K562 (cell line): Measurements from ENCODE around the gene PODN. TPM values are rescaled to one million over a fixed set of nuclear protein-coding genes. Genes with fewer than 3 reads are reported as not detected.

ENCODE experiments used
- ATAC-seq: fragments of 200-7000 bp; cut with Tn5 transposase; 3 replicates; pipeline ENCODE4 v1.9.1; 2020; ENCODE audit warnings: moderate library complexity
- BruUV-seq: library from RNA; stranded (reverse); fragments of 400-500 nt; replicated peaks from 2 replicates; lab custom pipeline; 2021; lab: Mats Ljungman, UMichigan
- CTCF ChIA-PET: fragments of 300-600 bp; formaldehyde crosslinking; extraction: SDS; loops from one replicate; lab custom pipeline; 2021; ENCODE audit warnings: low intra/inter-chr PET ratio; lab: Yijun Ruan, JAX
- POLR2A ChIA-PET: fragments of 300-600, 350-650 bp; sonication (Branson Sonifier 250); formaldehyde crosslinking; extraction: SDS; loops from one replicate; lab custom pipeline; 2021; ENCODE audit warnings: antibody characterized with exemption, inconsistent platforms; lab: Yijun Ruan, JAX
- DNase-seq, 4 experiments: peaks; one replicate each; pipeline versions ENCODE4 v3.0.0 to v3.0.0-alpha.2; 2011 to 2018; ENCODE audit warnings: low spot score in 3 of 4, mixed read lengths in 3 of 4; ENCODE audit errors: extremely low read depth in 1 of 4
- FAIRE-seq: peaks from 2 replicates; lab custom pipeline; 2011; peaks lifted over from hg19 to GRCh38; lab: Jason Lieb, UNC
- H2AFZ ChIP-seq: 2 replicates; pipeline ENCODE4 v1.6.0; 2011; ENCODE audit warnings: low read depth, low read length, control low read depth, inconsistent platforms
- H3K27ac ChIP-seq: fragments of 200-600 bp; 3 replicates; pipeline ENCODE4 v1.8.0; 2011; ENCODE audit warnings: low read depth, mild to moderate bottlenecking, control low read depth, inconsistent platforms, low read length, moderate library complexity, mixed read lengths; ENCODE audit errors: extremely low read depth
- H3K27me3 ChIP-seq, 2 experiments: fragments of 300-600 bp in 1 of 2; 2 replicates in 1 of 2; 3 replicates in 1 of 2; pipeline versions ENCODE4 v1.6.0 to v1.8.0; 2011; ENCODE audit warnings: inconsistent platforms in 2 of 2, low read length in 2 of 2, mild to moderate bottlenecking in 1 of 2, mixed read lengths in 1 of 2, moderate library complexity in 1 of 2; ENCODE audit not compliant: control insufficient read depth in 2 of 2, insufficient read depth in 2 of 2
- H3K36me3 ChIP-seq: fragments of 300-600 bp; 3 replicates; pipeline ENCODE4 v1.8.0; 2011; ENCODE audit warnings: mild to moderate bottlenecking, low read length, inconsistent platforms; ENCODE audit not compliant: control insufficient read depth, insufficient read depth
- H3K4me1 ChIP-seq, 2 experiments: fragments of 200-600 bp in 1 of 2; replicated peaks in 1 of 2; 2 replicates in 1 of 2; 3 replicates in 1 of 2; pipeline versions ENCODE4 v1.5.1 to v1.8.0; 2011; ENCODE audit warnings: inconsistent platforms in 2 of 2, low read length in 2 of 2, mild to moderate bottlenecking in 1 of 2, mixed read lengths in 1 of 2, moderate library complexity in 1 of 2; ENCODE audit not compliant: control insufficient read depth in 2 of 2, insufficient read depth in 2 of 2
- H3K4me2 ChIP-seq: 2 replicates; pipeline ENCODE4 v1.6.1; 2011; ENCODE audit warnings: low read length, control low read depth, inconsistent platforms, mixed read lengths; ENCODE audit not compliant: insufficient read depth
- H3K4me3 ChIP-seq: fragments of 200-600 bp; sonication (generic), shearing (Covaris generic); 2 replicates; pipeline ENCODE4 v1.5.1; 2016; ENCODE audit warnings: control low read depth, inconsistent platforms
- H3K79me2 ChIP-seq: fragments of 200-600 bp; 3 replicates; pipeline ENCODE4 v1.8.0; 2011; ENCODE audit warnings: low read length, inconsistent platforms; ENCODE audit not compliant: control insufficient read depth, insufficient read depth
- H3K9ac ChIP-seq, 2 experiments: 2 replicates each; pipeline versions ENCODE4 v1.6.0 to v1.6.1; 2011; ENCODE audit warnings: low read depth in 2 of 2, low read length in 2 of 2, control low read depth in 1 of 2, inconsistent platforms in 1 of 2, mild to moderate bottlenecking in 1 of 2, mixed read lengths in 1 of 2; ENCODE audit not compliant: insufficient read depth in 1 of 2
- H3K9me1 ChIP-seq: one replicate; pipeline ENCODE4 v1.6.0; 2011; ENCODE audit warnings: inconsistent platforms, mild to moderate bottlenecking, low read length, moderate library complexity; ENCODE audit not compliant: control insufficient read depth, insufficient read depth
- H3K9me3 ChIP-seq: replicated peaks from 2 replicates; pipeline ENCODE4 v1.5.1; 2011; ENCODE audit warnings: low read depth, low read length, inconsistent platforms; ENCODE audit not compliant: control insufficient read depth, insufficient read depth
- H4K20me1 ChIP-seq: replicated peaks from 2 replicates; pipeline ENCODE4 v1.6.1; 2011; ENCODE audit warnings: low read length, inconsistent platforms, mixed read lengths; ENCODE audit not compliant: control insufficient read depth, insufficient read depth
- CBX3 ChIP-seq, 2 experiments: IDR thresholded peaks; 1 replicate in 1 of 2; 2 replicates in 1 of 2; pipeline ENCODE4 v1.6.1; 2012; ENCODE audit warnings: inconsistent platforms in 2 of 2, low read length in 2 of 2, borderline replicate concordance in 1 of 2, control low read depth in 1 of 2
- ILK ChIP-seq: fragments of 450-650 bp; IDR thresholded peaks from 2 replicates; pipeline ENCODE4 v1.6.1; 2016; ENCODE audit warnings: missing genetic modification characterization, low read depth, mild to moderate bottlenecking, missing compliant biosample characterization, moderate library complexity, borderline replicate concordance
- ZNF133 ChIP-seq: fragments of 250-450 bp; sonication (Bioruptor Pico); IDR thresholded peaks from 2 replicates; pipeline ENCODE4 v1.4.0; 2020; ENCODE audit warnings: mild to moderate bottlenecking
- ZNF586 ChIP-seq: fragments of 450-650 bp; formaldehyde crosslinking; conservative IDR thresholded peaks from 2 replicates; pipeline ENCODE4 v1.4.0; 2020; ENCODE audit warnings: mild to moderate bottlenecking, moderate library complexity
- ZSCAN32 ChIP-seq: fragments of 450-650 bp; formaldehyde crosslinking; IDR thresholded peaks from 2 replicates; pipeline ENCODE4 v1.4.0; 2020; ENCODE audit warnings: mild to moderate bottlenecking, moderate library complexity
- WGBS: fragments of 100-300 bp; shearing (Covaris generic); methylation state at CpG from one replicate; pipeline ENCODE4 v1.1.6; 2016; ENCODE audit warnings: low coverage, mixed read lengths; ENCODE audit not compliant: insufficient coverage; ENCODE audit errors: missing lambda C conversion rate; 5-methylcytosine and 5-hydroxymethylcytosine counted together
- in situ Hi-C: fragments of 300-500 bp; cut with MboI; formaldehyde crosslinking; loops from 4 replicates; pipeline ENCODE4 v1.15.0; 2018; ENCODE audit warnings: inconsistent platforms, mixed read lengths
- intact Hi-C: fragments of 100-400 bp; cut with micrococcal nuclease; formaldehyde crosslinking; loops from 2 replicates; pipeline ENCODE4 v1.14.2; 2022
- polyA plus RNA-seq, 8 experiments: library from polyadenylated mRNA; depleted of rRNA in 4 of 8; stranded (reverse) in 5 of 8; unstranded in 3 of 8; fragments of >200 nt; fragmentation: Nextera tagmentation in 2 of 8; fragmentation: Illumina TruSeq in 1 of 8; extraction: Ambion mirVana in 2 of 8; extraction: Trizol in 1 of 8; gene quantifications; 2 replicates each; pipeline versions ENCODE4 v1.2.1 to v1.2.3, GENCODE V29; 2011 to 2014; ENCODE audit warnings: inconsistent platforms in 1 of 8, missing spikeins in 1 of 8
- total RNA-seq, 7 experiments: library from RNA; depleted of rRNA in 6 of 7; stranded (reverse); fragments of >200 nt in 6 of 7; fragmentation: Illumina TruSeq in 2 of 7; extraction: Trizol in 2 of 7; gene quantifications; 2 replicates each; pipeline versions ENCODE4 v1.2.1 to v1.2.3, GENCODE V29; 2011 to 2021; ENCODE audit warnings: low replicate concordance in 1 of 7
- TF ChIP-seq, protein P1 (sequence below): conservative IDR thresholded peaks from 2 replicates; pipeline ENCODE4 v1.6.1; 2011; ENCODE audit warnings: low read depth, mild to moderate bottlenecking, low read length; ENCODE audit not compliant: control insufficient read depth
- TF ChIP-seq, protein P2 (sequence below), 2 experiments: IDR thresholded peaks; 2 replicates each; pipeline ENCODE4 v1.6.1; 2011; ENCODE audit warnings: borderline replicate concordance in 1 of 2, control low read depth in 1 of 2, low read depth in 1 of 2, low read length in 1 of 2, mild to moderate bottlenecking in 1 of 2, mixed read lengths in 1 of 2, moderate library complexity in 1 of 2; ENCODE audit not compliant: insufficient read depth in 1 of 2, insufficient read length in 1 of 2, poor library complexity in 1 of 2, severe bottlenecking in 1 of 2; ENCODE audit errors: extremely low read depth in 1 of 2

The PODN gene
- total and polyA plus RNA-seq, 9 of the 15 experiments (the other 6 are each of a cell fraction or from before 2014, with no cell fraction given): not detected

DNA sequence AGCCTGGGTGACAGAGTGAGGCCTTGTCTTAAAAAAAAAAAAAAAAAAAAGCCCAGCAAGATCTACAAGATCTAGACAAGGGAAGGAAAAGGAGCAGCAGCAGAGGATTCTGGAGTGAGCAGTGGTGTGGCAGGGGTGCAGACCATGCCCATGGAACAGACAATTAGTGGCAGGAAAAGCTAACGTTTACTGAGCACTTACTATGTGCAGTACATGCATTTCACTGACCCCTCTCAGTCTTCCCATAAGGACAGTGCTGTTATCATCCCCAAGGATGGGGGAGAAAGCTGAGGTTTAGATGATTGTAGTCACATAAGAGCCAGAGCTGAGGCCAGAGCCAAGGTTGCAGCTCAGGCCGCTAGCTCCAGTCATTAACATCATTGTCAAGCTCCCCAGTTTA is 5.9 kb downstream of the PODN start:
- Histone ChIP-seq H3K4me3 (no peak overlapping the region), H3K4me2 (no peak overlapping the region), H3K9me1 (no peaks in the 10 kb centered on the region), H3K79me2 (no peaks in the 10 kb centered on the region), H3K9me3 (no peaks in the 10 kb centered on the region), H3K27me3 (peaks cover 14 to 52% of the 10 kb centered on the region in 2 experiments; a peak in 4 of 5 replicates), H3K4me1 (peaks cover 0 to 21% of the 10 kb centered on the region in 2 experiments; a peak in 2 of 5 replicates), H2AFZ (no peak overlapping the region), H3K36me3 (no peaks in the 10 kb centered on the region)
- in situ Hi-C loops: no loop called here
- no peak for DNase-seq
- no TSS peak for BruUV-seq
- WGBS: 10% methylated on average over 2 of the region's 2 CpGs
- ChIA-PET POLR2A (interaction anchor here (0.8 to 1.4 kb wide), 4 partner anchors 9 to 40 kb away, joined by 3 to 8 read pairs (median 4); no protein-coding TSS in a partner anchor), CTCF (no interaction called here)
- FAIRE-seq: no peak
- no peak for ATAC-seq
- no peak for TF ChIP-seq ILK (tag)
- TF ChIP-seq, protein P1, sequence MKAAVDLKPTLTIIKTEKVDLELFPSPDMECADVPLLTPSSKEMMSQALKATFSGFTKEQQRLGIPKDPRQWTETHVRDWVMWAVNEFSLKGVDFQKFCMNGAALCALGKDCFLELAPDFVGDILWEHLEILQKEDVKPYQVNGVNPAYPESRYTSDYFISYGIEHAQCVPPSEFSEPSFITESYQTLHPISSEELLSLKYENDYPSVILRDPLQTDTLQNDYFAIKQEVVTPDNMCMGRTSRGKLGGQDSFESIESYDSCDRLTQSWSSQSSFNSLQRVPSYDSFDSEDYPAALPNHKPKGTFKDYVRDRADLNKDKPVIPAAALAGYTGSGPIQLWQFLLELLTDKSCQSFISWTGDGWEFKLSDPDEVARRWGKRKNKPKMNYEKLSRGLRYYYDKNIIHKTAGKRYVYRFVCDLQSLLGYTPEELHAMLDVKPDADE: no peak
- no peak for TF ChIP-seq CBX3 (IDR thresholded peaks at IDR 0.05; ENCODE audit: borderline replicate concordance in 1 of 2, low read length in 2 of 2)
- no peak for TF ChIP-seq ZNF586 (CRISPR knock-in tag)
- no peak for TF ChIP-seq ZNF133 (CRISPR knock-in tag)
- TF ChIP-seq ZSCAN32 (CRISPR knock-in tag): no peak
- TF ChIP-seq, protein P2, sequence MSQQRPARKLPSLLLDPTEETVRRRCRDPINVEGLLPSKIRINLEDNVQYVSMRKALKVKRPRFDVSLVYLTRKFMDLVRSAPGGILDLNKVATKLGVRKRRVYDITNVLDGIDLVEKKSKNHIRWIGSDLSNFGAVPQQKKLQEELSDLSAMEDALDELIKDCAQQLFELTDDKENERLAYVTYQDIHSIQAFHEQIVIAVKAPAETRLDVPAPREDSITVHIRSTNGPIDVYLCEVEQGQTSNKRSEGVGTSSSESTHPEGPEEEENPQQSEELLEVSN (IDR thresholded peaks at IDR 0.05; ENCODE audit: borderline replicate concordance in 1 of 2, extremely low read depth in 1 of 2, insufficient read depth in 1 of 2, insufficient read length in 1 of 2, low read depth in 1 of 2, low read length in 1 of 2, poor library complexity in 1 of 2, severe bottlenecking in 1 of 2): no peak
- TF ChIP-seq, all 486 proteins: peak for 0
- H3K9ac ChIP-seq: no peak overlapping the region
- H3K27ac ChIP-seq: no peak overlapping the region
- no peaks in the 10 kb centered on the region for H4K20me1 ChIP-seq
- intact Hi-C loops: loop anchor here (10.0 kb wide), 1 partner anchor 163 kb away; no protein-coding TSS in a partner anchor
